Measurements from ENCODE around the gene TOP3B.

TOP3B gene

DNA sequence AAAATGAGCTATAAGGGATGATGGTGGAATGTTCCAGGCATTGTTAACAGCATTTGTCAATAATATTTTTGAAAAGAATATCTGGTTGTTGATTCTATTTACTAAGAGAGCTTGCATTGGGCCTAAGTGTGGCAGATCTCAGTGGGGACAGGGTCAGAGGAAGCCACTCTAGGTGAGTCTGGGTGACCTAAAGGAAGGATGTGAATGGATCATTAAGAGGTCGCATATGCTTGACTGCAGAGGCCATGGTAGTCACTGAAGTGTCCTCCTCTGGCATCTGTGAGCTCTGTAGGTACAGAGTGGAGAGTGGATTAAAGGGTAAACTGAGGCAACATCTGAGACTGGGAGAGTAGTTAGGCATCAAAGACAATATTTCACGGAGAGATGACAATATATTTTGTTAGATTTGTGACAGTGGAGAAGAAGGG is 37.9 kb upstream of the TOP3B start:
- no peak for DNase-seq (ENCODE audit: low spot score)
- TF ChIP-seq, protein P1, sequence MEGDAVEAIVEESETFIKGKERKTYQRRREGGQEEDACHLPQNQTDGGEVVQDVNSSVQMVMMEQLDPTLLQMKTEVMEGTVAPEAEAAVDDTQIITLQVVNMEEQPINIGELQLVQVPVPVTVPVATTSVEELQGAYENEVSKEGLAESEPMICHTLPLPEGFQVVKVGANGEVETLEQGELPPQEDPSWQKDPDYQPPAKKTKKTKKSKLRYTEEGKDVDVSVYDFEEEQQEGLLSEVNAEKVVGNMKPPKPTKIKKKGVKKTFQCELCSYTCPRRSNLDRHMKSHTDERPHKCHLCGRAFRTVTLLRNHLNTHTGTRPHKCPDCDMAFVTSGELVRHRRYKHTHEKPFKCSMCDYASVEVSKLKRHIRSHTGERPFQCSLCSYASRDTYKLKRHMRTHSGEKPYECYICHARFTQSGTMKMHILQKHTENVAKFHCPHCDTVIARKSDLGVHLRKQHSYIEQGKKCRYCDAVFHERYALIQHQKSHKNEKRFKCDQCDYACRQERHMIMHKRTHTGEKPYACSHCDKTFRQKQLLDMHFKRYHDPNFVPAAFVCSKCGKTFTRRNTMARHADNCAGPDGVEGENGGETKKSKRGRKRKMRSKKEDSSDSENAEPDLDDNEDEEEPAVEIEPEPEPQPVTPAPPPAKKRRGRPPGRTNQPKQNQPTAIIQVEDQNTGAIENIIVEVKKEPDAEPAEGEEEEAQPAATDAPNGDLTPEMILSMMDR (IDR thresholded peaks at IDR 0.05; ENCODE audit: borderline replicate concordance, control extremely low read depth, extremely low read depth, insufficient read depth, missing control alignments): no peak
- in situ Hi-C loops (cut with MboI; ENCODE audit: low sequenced_read_pairs, unreplicated experiment): no loop called here

DNA sequence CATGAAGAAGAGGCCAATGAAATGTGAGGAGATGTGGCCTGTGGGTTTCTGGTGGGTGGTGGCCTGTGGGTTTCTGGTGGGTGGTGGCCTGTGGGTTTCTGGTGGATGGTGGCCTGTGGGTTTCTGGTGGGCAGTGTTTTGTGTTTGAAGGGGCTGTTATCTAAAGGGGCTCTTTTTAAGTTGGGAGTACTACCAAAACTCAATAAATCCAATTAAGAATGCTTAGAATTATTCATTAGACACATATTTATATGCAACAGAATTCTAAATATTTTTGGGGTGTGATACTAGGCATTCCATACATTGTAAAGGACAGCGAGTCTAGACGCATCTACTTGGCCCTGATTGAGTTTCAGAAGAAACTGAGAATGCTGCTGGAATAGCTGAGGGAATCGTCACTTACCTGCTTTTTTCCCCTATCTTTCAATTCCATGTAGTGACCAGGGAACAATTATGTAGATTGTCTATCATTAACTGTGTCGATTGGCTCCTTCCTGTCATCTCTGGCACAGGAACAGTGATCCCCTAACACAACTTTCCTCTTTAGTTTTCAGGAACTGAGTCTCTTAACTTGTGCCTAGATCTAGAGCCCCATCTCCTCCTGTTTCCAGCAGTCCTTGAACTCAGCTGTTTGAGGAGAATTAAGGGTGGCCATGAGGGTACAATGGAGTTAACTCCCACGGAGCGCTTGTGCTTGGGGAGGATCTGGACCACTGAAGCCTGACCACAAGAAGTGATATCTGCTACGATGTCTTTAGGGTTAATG is 37.3 kb upstream of the TOP3B start:
- TF ChIP-seq, protein P1 (IDR thresholded peaks at IDR 0.05; ENCODE audit: borderline replicate concordance, control extremely low read depth, extremely low read depth, insufficient read depth, missing control alignments): no peak
- in situ Hi-C loops (cut with MboI; ENCODE audit: low sequenced_read_pairs, unreplicated experiment): no loop called here
- no peak for DNase-seq (ENCODE audit: low spot score)

DNA sequence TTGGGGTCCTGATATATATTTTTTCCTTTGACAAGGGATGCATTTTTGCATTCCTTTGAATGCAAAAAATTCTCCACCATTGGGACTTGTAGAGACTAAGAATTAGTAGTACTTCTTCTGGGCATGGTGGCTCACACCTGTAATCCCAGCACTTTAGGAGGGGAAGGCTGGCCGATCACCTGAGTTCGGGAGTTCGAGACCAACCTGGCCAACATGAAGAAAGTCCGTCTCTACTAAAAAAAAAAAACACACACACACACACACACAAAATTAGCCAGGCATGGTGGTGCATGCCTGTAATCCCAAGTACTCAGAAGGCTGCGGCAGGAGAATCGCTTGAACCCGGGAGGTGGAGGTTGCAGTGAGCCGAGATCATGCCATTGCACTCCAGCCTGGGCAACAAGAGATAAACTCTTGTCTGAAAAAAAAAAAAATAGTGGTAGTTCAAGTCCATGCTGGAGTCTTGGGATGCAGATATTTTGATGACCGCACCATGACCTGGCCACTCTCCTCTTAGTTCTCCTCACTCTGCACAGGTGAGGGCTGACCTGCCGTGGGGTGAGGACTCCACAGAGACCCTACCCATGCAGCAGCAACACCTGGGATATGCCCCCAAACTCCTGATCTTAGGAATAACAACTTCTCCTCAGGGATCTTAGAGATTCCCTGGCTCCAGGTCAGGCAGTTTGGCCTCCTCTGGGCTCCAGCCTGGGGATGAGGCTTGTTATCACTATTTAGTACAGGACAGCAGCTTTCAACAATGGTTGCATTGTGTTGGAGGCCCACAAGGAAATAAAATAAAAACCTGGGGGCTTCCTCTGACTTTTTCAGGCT is 36.5 kb upstream of the TOP3B start:
- TF ChIP-seq, protein P1 (IDR thresholded peaks at IDR 0.05; ENCODE audit: borderline replicate concordance, control extremely low read depth, extremely low read depth, insufficient read depth, missing control alignments): no peak
- in situ Hi-C loops (cut with MboI; ENCODE audit: low sequenced_read_pairs, unreplicated experiment): no loop called here
- no peak for DNase-seq (ENCODE audit: low spot score)

DNA sequence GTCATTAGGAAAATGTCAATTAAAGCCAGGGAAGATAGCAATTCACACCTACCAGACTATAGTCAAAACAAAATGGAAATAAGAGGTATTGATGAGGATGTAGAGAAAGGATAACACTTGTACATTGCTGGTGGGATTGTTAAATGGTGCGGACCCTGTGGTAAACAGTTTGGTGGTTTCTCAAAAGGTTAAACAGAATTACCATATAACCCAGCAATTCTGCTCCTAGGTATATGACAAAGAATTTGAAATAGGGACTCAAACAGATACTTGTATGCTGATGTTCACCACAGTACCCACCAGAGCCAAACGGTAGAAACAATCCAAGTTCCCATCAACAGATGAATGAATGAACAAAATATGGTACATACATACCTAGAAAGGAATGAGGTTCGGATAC is 33.0 kb upstream of the TOP3B start:
- no peak for DNase-seq (ENCODE audit: low spot score)
- in situ Hi-C loops (cut with MboI; ENCODE audit: low sequenced_read_pairs, unreplicated experiment): no loop called here
- TF ChIP-seq, protein P1 (IDR thresholded peaks at IDR 0.05; ENCODE audit: borderline replicate concordance, control extremely low read depth, extremely low read depth, insufficient read depth, missing control alignments): no peak

DNA sequence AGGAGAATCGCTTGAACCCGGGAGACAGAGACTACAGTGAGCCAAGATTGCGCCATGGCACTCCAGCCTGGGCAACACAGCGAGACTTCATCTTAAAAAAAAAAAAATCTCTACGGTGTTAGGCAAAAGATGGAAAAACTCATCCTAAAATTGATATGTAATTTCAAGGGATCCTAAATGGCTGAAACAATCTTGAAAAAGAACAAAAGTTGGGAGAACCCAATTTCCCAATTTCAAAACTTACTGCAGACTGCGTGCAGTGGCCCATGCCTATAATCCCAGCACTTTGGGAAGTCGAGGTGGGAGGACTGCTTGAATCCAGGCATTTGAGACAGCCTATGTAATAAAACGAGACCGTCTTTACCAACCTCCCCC is 31.7 kb upstream of the TOP3B start:
- no peak for DNase-seq (ENCODE audit: low spot score)
- TF ChIP-seq, protein P1 (IDR thresholded peaks at IDR 0.05; ENCODE audit: borderline replicate concordance, control extremely low read depth, extremely low read depth, insufficient read depth, missing control alignments): no peak
- in situ Hi-C loops (cut with MboI; ENCODE audit: low sequenced_read_pairs, unreplicated experiment): no loop called here

DNA sequence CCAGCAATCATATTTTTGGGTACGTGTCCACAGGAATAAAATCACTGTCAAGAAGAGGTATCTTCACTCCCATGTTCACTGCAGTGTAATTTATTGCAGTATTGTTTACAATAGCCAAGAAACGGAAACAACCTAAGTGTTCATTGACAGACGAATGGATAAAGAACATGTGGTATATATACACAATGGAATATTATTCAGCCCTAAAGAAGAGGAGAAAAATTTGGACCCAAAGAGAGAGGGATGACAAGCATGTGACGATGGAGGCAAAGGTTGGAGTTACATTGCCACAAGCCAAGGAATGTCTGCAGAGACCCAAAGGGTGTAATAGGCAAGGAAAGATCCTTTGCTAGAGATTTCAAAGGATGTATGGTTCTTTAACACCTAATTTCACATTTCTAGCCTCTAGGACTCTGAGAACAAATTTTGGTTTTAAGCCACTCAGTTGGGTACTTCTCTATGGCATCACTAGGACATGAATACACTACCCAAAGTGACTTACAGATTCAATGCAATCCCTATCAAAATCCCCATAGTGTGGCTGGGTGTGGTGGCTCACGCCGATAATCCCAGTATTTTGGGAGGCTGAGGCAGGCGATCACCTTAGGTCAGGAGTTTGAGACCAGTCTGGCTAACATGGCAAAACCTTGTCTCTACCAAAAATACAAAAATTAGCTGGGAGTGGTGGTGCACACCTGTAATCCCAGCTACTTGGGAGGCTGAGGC is 31.1 kb upstream of the TOP3B start:
- DNase-seq (ENCODE audit: low spot score): no peak
- in situ Hi-C loops (cut with MboI; ENCODE audit: low sequenced_read_pairs, unreplicated experiment): no loop called here
- TF ChIP-seq, protein P1 (IDR thresholded peaks at IDR 0.05; ENCODE audit: borderline replicate concordance, control extremely low read depth, extremely low read depth, insufficient read depth, missing control alignments): no peak
